ENCODE measurements around the gene AK5. TPM values are rescaled to one million over a fixed set of nuclear protein-coding genes. Genes with fewer than 3 reads are reported as not detected.
"Not testable (repeated sequence)": the region's sequence is repeated elsewhere in the genome, so short reads cannot be mapped to it uniquely, and the experiment has no call there.

The AK5 gene
- total and polyA plus RNA-seq, 2 donors, result 0.71 to 2.0 TPM

- peaks cover 0 to under 1% of the 10 kb centered on the region in 2 donors for H3K4me1 ChIP-seq (ENCODE audit: control insufficient read depth in 2 of 2, insufficient read depth in 2 of 2, low read length in 2 of 2)
- H3K27ac ChIP-seq (ENCODE audit: low read depth in 1 of 2, low read length in 1 of 2), result no peak overlapping the region
These were observed 21.6 kb downstream of the AK5 start for GRCh38 chr1:77303387-77303786.

DNA sequence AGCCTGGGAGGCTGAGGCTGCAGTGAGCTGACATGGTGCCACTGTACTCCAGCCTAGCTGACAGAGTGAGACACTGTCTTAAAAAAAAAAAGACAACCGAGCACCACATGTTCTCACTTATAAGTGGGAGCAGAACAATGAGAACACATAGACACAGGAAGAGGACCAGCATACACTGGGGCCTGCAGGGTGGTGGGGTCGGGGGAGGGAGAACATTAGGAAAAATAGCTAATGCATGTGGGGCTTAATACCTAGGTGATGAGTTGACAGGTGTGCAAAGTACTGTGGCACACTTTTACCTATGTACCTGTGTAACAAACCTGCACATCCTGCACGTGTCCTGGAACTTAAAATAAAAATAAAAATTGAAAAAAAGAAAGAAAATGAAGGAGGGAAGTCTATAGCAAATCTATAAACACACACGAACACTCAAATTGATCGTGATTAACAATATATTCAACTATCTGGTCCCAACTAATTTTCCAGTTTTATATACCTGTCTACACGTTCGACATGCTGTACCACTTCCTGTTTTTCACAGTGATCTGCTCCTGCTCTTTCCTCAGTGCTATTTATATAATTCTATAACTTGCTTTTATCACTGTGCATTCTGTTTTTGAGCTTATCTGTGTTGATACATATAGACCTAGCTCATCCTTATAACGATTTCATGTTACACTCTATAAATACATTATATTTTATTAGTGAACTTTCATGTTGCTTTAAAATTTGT, 27.2 kb downstream of the AK5 start:
- peak in 5 of 9 donors; percentile 13 to 56 (median 22) for DNase-seq (ENCODE audit: low read depth in 6 of 9, low spot score in 9 of 9)
- H3K9me3 ChIP-seq (ENCODE audit: control insufficient read depth in 2 of 2, insufficient read depth in 1 of 2, low read length in 1 of 2), result no peaks in the 10 kb centered on the region
- H3K4me1 ChIP-seq (ENCODE audit: control insufficient read depth in 2 of 2, insufficient read depth in 2 of 2, low read length in 2 of 2), result peaks cover 0 to 5% of the 10 kb centered on the region in 2 donors
- H3K27me3 ChIP-seq (ENCODE audit: control insufficient read depth in 2 of 2, insufficient read depth in 1 of 2, low read length in 1 of 2), result no peaks in the 10 kb centered on the region
- H3K4me3 ChIP-seq (ENCODE audit: low read length in 2 of 2), result no peak overlapping the region
- no peaks in the 10 kb centered on the region for H3K36me3 ChIP-seq (ENCODE audit: control insufficient read depth in 2 of 2, insufficient read depth in 2 of 2, low read length in 1 of 2)
- WGBS, result 27% methylated on average over 8 of the region's 8 CpGs
- H3K27ac ChIP-seq (ENCODE audit: low read depth in 1 of 2, low read length in 1 of 2), result peak overlapping the region; percentile 13 to 40

More at GRCh38 chr1:77303387-77303786, 21.6 kb downstream of the AK5 start:
- no peak overlapping the region for H3K4me3 ChIP-seq (ENCODE audit: low read length in 2 of 2)
- no peaks in the 10 kb centered on the region for H3K27me3 ChIP-seq (ENCODE audit: control insufficient read depth in 2 of 2, insufficient read depth in 1 of 2, low read length in 1 of 2)
- WGBS, result 78% methylated on average over 3 of the region's 3 CpGs
- H3K9me3 ChIP-seq (ENCODE audit: control insufficient read depth in 2 of 2, insufficient read depth in 1 of 2, low read length in 1 of 2), result no peaks in the 10 kb centered on the region
- no peak for DNase-seq (ENCODE audit: low read depth in 6 of 9, low spot score in 9 of 9)
- no peaks in the 10 kb centered on the region for H3K36me3 ChIP-seq (ENCODE audit: control insufficient read depth in 2 of 2, insufficient read depth in 2 of 2, low read length in 1 of 2)

- Histone ChIP-seq H3K4me3 (ENCODE audit: low read length in 2 of 2) (no peak overlapping the region), H3K9me3 (ENCODE audit: control insufficient read depth in 2 of 2, insufficient read depth in 1 of 2, low read length in 1 of 2) (no peaks in the 10 kb centered on the region), H3K36me3 (ENCODE audit: control insufficient read depth in 2 of 2, insufficient read depth in 2 of 2, low read length in 1 of 2) (no peaks in the 10 kb centered on the region), H3K27me3 (ENCODE audit: control insufficient read depth in 2 of 2, insufficient read depth in 1 of 2, low read length in 1 of 2) (no peaks in the 10 kb centered on the region), H3K27ac (ENCODE audit: low read depth in 1 of 2, low read length in 1 of 2) (no peak overlapping the region), H3K4me1 (ENCODE audit: control insufficient read depth in 2 of 2, insufficient read depth in 2 of 2, low read length in 2 of 2) (peaks cover 0 to 5% of the 10 kb centered on the region in 2 donors)
- DNase-seq (ENCODE audit: low read depth in 6 of 9, low spot score in 9 of 9), result peak in 1 of 9 donors; percentile 17
- WGBS, result 72% methylated on average over 3 of the region's 3 CpGs
These were observed 29.1 kb downstream of the AK5 start for GRCh38 chr1:77310924-77311323.

- DNase-seq (ENCODE audit: low read depth in 6 of 9, low spot score in 9 of 9); H3K36me3 ChIP-seq (ENCODE audit: control insufficient read depth in 2 of 2, insufficient read depth in 2 of 2, low read length in 1 of 2); H3K27ac ChIP-seq (ENCODE audit: low read depth in 1 of 2, low read length in 1 of 2); H3K4me1 ChIP-seq (ENCODE audit: control insufficient read depth in 2 of 2, insufficient read depth in 2 of 2, low read length in 2 of 2); H3K9me3 ChIP-seq (ENCODE audit: control insufficient read depth in 2 of 2, insufficient read depth in 1 of 2, low read length in 1 of 2); H3K4me3 ChIP-seq (ENCODE audit: low read length in 2 of 2); H3K27me3 ChIP-seq (ENCODE audit: control insufficient read depth in 2 of 2, insufficient read depth in 1 of 2, low read length in 1 of 2): not testable (repeated sequence)
- 94% methylated on average over 5 of the region's 5 CpGs for WGBS
These were observed 30.5 kb downstream of the AK5 start for GRCh38 chr1:77312364-77312763.

DNA sequence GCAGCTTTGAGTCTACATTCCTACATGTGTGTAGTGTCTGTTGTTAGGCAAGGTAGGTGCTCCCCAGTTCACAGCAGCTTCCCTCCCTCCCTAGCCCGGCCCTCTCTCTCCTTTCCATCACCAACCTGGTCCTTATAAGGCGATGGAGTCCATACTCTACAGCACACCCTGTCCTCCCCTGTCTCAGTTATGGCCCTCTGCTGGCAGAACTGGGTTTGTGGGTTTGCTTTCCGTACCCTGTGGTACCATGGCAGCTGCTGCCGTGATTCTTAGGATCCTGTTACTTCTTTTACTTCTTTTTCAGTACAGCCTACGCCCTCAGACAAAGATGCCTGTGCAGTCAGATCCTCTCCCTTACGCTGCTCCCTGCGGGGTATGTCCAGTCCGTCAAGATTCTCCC, 31.7 kb downstream of the AK5 start:
- no peak overlapping the region for H3K27ac ChIP-seq (ENCODE audit: low read depth in 1 of 2, low read length in 1 of 2)
- peak in 1 of 9 donors; percentile 23 for DNase-seq (ENCODE audit: low read depth in 6 of 9, low spot score in 9 of 9)
- no peaks in the 10 kb centered on the region for H3K9me3 ChIP-seq (ENCODE audit: control insufficient read depth in 2 of 2, insufficient read depth in 1 of 2, low read length in 1 of 2)
- no peaks in the 10 kb centered on the region for H3K27me3 ChIP-seq (ENCODE audit: control insufficient read depth in 2 of 2, insufficient read depth in 1 of 2, low read length in 1 of 2)
- WGBS, result 84% methylated on average over 8 of the region's 8 CpGs
- H3K4me1 ChIP-seq (ENCODE audit: control insufficient read depth in 2 of 2, insufficient read depth in 2 of 2, low read length in 2 of 2), result peaks cover 0 to 3% of the 10 kb centered on the region in 2 donors
- H3K36me3 ChIP-seq (ENCODE audit: control insufficient read depth in 2 of 2, insufficient read depth in 2 of 2, low read length in 1 of 2), result no peaks in the 10 kb centered on the region
- no peak overlapping the region for H3K4me3 ChIP-seq (ENCODE audit: low read length in 2 of 2)

- Histone ChIP-seq H3K27ac (ENCODE audit: low read depth in 1 of 2, low read length in 1 of 2) (no peak overlapping the region), H3K27me3 (ENCODE audit: control insufficient read depth in 2 of 2, insufficient read depth in 1 of 2, low read length in 1 of 2) (no peaks in the 10 kb centered on the region), H3K4me3 (ENCODE audit: low read length in 2 of 2) (no peak overlapping the region), H3K4me1 (ENCODE audit: control insufficient read depth in 2 of 2, insufficient read depth in 2 of 2, low read length in 2 of 2) (no peaks in the 10 kb centered on the region), H3K9me3 (ENCODE audit: control insufficient read depth in 2 of 2, insufficient read depth in 1 of 2, low read length in 1 of 2) (no peaks in the 10 kb centered on the region), H3K36me3 (ENCODE audit: control insufficient read depth in 2 of 2, insufficient read depth in 2 of 2, low read length in 1 of 2) (no peaks in the 10 kb centered on the region)
- no peak for DNase-seq (ENCODE audit: low read depth in 6 of 9, low spot score in 9 of 9)
- WGBS, result 96% methylated on average over 1 of the region's 1 CpG
These were observed 34.2 kb downstream of the AK5 start for GRCh38 chr1:77316006-77316405.

GRCh38 chr1:77316966-77317365, 35.1 kb downstream of the AK5 start:
- WGBS, result 81% methylated on average over 3 of the region's 3 CpGs
- H3K4me1 ChIP-seq (ENCODE audit: control insufficient read depth in 2 of 2, insufficient read depth in 2 of 2, low read length in 2 of 2), result no peaks in the 10 kb centered on the region
- H3K4me3 ChIP-seq (ENCODE audit: low read length in 2 of 2), result no peak overlapping the region
- DNase-seq (ENCODE audit: low read depth in 6 of 9, low spot score in 9 of 9), result no peak
- no peaks in the 10 kb centered on the region for H3K9me3 ChIP-seq (ENCODE audit: control insufficient read depth in 2 of 2, insufficient read depth in 1 of 2, low read length in 1 of 2)
- no peaks in the 10 kb centered on the region for H3K36me3 ChIP-seq (ENCODE audit: control insufficient read depth in 2 of 2, insufficient read depth in 2 of 2, low read length in 1 of 2)
- H3K27ac ChIP-seq (ENCODE audit: low read depth in 1 of 2, low read length in 1 of 2), result no peak overlapping the region
- no peaks in the 10 kb centered on the region for H3K27me3 ChIP-seq (ENCODE audit: control insufficient read depth in 2 of 2, insufficient read depth in 1 of 2, low read length in 1 of 2)

- no peaks in the 10 kb centered on the region for H3K27me3 ChIP-seq (ENCODE audit: control insufficient read depth in 2 of 2, insufficient read depth in 1 of 2, low read length in 1 of 2)
- 94% methylated on average over 1 of the region's 1 CpG for WGBS
- no peak overlapping the region for H3K4me3 ChIP-seq (ENCODE audit: low read length in 2 of 2)
- H3K27ac ChIP-seq (ENCODE audit: low read depth in 1 of 2, low read length in 1 of 2), result no peak overlapping the region
- DNase-seq (ENCODE audit: low read depth in 6 of 9, low spot score in 9 of 9), result no peak
- no peaks in the 10 kb centered on the region for H3K9me3 ChIP-seq (ENCODE audit: control insufficient read depth in 2 of 2, insufficient read depth in 1 of 2, low read length in 1 of 2)
- no peaks in the 10 kb centered on the region for H3K4me1 ChIP-seq (ENCODE audit: control insufficient read depth in 2 of 2, insufficient read depth in 2 of 2, low read length in 2 of 2)
- no peaks in the 10 kb centered on the region for H3K36me3 ChIP-seq (ENCODE audit: control insufficient read depth in 2 of 2, insufficient read depth in 2 of 2, low read length in 1 of 2)
These were observed 37.4 kb downstream of the AK5 start for GRCh38 chr1:77319036-77319705.

GRCh38 chr1:77322061-77322900, 40.5 kb downstream of the AK5 start:
- 63% methylated on average over 6 of the region's 6 CpGs for WGBS
- no peak overlapping the region for H3K27ac ChIP-seq (ENCODE audit: low read depth in 1 of 2, low read length in 1 of 2)
- H3K4me3 ChIP-seq (ENCODE audit: low read length in 2 of 2), result no peak overlapping the region
- no peaks in the 10 kb centered on the region for H3K36me3 ChIP-seq (ENCODE audit: control insufficient read depth in 2 of 2, insufficient read depth in 2 of 2, low read length in 1 of 2)
- H3K9me3 ChIP-seq (ENCODE audit: control insufficient read depth in 2 of 2, insufficient read depth in 1 of 2, low read length in 1 of 2), result no peaks in the 10 kb centered on the region
- no peaks in the 10 kb centered on the region for H3K27me3 ChIP-seq (ENCODE audit: control insufficient read depth in 2 of 2, insufficient read depth in 1 of 2, low read length in 1 of 2)
- no peaks in the 10 kb centered on the region for H3K4me1 ChIP-seq (ENCODE audit: control insufficient read depth in 2 of 2, insufficient read depth in 2 of 2, low read length in 2 of 2)
- DNase-seq (ENCODE audit: low read depth in 6 of 9, low spot score in 9 of 9), result no peak
